GM19099 (cell line): ENCODE measurements around the gene TCHHL1.

Experiments
- POLR2A ChIP-seq: IDR thresholded peaks from 3 replicates; pipeline ENCODE4 v1.6.1; 2011; ENCODE audit warnings: low read depth; ENCODE audit not compliant: insufficient read length; ENCODE audit errors: extremely low read depth

The TCHHL1 gene

DNA sequence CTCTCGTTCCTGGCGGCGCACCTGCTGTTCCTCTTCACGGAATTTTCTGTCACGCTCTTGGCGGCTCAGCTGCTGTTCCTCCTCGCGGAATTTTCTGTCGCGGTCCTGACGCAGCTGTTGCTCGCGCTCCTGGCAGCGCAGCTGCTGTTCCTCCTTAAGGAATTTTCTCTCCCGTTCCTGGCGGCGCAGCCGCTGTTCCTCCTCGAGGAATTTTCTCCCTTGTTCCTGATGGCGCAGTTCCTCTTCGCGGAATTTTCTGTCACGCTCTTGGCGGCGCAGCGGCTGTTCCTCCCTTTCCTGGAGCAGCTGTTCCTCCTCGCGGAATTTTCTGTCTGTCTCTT, 20.0 kb upstream of the TCHHL1 start:
- no peak for TF ChIP-seq POLR2A

DNA sequence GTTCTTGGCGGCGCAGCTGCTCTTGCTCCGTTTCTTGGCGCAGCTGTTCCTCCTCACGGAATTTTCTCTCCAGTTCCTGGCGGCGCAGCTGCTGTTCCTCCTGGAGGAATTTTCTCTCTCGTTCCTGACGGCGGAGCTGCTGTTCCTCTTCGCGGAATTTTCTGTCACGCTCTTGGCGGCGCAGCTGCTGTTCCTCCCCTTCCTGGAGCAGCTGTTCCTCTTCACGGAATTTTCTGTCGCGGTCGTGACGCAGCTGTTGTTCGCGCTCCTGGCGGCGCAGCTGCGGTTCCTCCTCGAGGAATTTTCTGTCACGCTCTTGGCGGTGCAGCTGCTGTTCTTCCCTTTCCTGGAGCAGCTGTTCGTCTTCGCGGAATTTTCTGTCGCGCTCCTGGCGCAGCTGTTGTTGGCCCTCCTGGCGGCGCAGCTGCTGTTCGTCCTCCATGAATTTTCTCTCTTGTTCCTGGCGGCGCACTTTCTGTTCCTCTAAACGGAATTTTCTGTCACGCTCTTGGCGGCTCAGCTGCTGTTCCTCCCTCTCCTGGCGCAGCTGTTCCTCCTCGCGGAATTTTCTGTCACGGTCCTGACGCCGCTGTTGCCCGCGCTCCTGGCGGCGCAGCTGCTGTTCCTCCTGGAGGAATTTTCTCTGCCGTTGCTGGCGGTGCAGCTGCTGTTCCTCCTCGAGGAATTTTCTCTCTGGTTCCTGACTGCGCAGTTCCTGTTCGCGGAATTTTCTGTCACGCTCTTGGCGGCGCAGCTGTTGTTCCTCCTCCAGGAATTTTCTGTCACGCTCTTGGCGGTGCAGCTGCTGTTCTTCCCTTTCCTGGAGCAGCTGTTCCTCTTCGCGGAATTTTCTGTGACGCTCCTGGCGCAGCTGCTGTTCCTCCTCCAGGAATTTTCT, 19.4 kb upstream of the TCHHL1 start:
- no peak for TF ChIP-seq POLR2A

DNA sequence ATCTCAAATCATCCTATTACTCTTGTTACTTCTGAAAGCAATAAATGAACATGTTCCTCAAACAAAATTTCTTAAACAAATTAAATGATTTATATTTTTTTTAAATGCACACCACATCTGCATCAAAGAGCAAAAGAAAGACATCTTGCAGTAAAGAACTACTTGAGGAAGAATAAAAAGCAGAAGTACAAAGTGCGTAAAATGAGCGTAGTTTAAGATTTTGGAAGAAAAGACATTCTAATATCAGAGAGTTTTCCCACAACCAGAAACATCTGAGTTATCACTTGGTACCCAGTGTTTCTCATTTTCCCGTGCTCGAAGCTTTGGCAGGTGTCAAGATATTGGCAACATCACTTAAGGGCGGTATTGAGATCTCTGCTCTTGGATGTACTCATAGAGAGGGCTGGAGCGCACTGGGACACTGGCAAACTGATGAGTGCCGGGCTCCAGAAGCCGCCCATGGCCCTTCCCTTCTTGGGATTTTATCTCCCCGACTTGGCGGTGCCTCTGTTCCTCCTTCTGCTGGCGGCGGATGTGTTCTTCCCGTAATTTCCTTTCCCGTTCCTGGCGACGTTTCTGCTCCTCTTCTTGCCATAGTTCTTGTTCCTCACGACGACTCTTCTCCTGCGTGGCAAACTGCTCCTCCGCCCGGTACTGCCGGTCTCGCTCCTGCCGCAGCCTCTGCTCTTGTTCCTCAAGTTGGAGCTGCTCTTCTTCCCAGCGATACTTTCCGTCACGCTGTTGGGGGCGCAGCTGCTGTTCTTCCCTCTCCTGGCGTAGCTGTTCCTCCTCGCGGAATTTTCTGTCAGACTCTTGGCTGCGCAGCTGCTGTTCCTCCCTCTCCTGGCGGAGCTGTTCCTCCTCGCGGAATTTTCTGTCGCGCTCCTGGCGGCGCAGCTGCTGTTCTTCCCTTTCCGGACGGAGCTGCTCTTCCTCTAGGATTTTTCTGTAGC, 18.4 kb upstream of the TCHHL1 start:
- TF ChIP-seq POLR2A, result no peak

DNA sequence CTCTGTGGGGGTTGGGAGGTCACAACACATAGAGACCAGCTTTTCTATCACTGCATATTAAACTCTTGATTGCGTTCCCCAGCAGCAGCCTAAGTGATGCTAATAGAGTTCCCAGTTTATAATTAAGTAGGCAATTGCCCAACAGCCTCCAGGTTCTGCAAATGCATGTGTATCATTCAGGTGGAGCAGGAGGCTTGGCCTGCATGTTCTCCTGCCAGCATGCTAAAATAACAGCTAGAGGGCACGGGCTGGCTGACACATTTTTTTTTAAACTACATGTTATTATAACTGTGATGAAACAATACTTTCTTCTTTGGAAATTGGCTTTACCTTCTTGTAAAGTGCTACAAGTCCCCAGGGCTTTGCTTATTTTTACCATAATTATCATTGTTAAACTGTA, 16.0 kb upstream of the TCHHL1 start:
- no peak for TF ChIP-seq POLR2A

DNA sequence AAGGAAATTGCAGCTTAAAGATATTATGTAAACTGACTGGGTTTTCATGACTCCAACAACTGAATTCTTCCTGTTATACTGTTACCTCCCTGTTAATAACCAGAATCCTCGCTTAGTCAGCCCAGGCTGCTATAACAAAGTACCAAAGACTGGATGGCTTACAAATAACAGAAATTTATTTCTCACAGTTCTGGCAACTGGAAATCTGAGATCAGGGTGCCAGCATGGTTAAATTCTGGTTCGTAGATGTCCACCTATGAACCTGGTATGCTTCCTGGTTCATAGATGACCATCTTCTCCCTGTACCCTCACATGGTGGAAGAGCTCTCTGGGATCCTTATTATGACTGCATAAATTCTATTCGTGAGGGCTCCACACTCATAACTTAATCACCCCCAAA, 8.1 kb upstream of the TCHHL1 start:
- TF ChIP-seq POLR2A, result no peak

DNA sequence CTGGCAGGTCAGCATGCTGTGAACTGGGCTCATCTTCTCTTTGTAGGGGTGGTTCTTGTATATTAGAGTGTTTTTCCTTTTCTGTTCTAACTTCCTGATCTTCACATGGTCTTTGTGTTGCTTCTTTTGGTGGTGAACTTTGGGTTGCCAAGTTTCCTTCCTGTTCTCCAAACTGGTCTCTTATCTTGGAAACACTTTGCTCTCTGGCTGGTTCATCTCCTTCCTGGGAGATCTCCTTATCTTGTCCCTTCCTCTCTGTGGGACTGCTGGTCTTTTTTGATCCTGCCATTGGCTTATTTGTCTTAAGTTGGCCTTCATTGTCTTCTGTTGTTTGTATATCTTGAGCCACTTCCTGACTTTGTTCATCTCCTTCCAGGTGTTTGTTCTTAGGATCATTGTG, 2.1 kb downstream of the TCHHL1 start:
- no peak for TF ChIP-seq POLR2A

DNA sequence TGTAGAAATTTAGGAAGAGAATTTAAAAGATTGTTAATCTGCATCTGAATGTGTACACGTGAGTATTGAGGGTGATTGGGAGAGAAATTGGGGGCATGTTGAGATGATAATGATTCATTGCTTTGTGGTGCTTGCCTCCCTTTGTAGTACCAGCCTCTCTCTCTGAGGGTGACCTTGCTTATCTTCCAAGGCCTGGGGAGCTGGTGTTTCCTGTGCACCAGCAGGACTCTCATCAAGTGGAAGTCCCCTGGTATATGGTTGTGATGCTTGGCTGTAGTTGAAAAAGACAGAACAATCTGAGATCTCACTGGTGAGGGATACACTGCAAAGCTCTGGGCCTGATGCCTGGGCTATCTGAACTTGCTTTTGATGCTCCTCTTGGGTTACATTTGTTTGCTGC, 4.0 kb downstream of the TCHHL1 start:
- no peak for TF ChIP-seq POLR2A

DNA sequence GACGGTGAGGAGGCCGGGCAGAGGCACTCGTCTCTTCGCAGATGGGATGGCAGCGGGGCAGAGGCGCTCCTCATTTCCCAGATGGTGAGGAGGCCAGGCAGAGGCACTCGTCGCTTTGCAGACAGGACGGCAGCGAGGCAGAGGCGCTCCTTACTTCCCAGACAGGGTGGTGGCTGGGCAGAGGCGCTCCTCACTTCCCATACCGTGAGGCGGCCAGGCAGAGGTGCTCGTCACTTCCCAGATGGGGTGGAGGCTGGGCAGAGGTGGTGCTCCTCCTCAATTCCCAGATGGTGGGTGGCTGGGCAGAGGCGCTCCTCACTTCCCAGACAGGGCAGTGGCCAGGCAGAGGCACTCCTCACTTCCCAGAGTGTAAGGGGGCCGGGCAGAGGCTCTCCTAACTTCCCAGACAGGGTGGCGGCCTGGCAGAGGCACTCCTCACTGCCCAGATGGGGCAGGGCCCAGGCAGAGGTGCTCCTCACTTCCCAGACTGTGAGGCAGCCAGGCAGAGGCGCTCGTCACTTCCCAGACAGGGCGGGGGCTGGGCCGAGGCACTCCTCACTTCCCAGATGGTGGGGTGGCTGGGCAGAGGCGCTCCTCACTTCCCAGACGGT, 9.9 kb downstream of the TCHHL1 start:
- TF ChIP-seq POLR2A, result no peak

DNA sequence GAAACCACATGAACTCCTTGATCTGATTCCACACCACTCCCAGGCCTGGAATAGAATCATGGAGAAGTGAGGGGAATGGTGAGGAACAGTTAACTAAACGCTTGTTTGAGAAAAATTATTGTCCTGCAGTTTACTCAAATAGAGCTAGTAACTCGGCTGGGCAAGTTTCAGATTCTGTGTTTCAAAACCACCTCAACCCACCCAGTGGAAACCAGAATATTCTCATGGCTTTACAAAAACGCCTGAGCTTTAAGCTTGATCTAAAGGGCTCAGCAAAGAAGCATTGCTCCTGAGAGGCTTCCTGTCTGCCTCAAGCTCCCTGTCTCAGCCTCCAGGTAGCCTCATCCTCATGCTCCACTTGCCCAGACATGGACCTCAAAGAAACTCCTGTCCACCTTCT, 16.6 kb downstream of the TCHHL1 start:
- TF ChIP-seq POLR2A, result no peak

DNA sequence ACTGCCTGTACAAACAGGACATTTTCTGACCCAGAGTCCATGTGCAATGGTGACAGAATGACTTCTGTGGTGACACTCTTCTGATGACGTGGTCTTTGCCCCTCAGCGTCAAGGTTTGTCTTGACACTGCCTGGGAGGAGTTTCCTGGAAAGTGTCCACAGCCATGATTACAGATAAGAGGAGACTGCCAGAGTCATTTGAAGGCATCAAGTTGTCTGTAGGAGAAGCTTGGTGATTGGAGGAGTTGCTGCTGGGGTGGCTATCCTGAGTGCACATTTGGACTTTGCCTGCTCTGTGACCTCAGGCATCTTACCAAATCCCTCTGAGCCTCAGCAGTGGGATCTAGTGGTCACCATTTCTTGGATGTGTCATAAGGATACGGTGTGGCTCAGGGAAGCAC, 17.7 kb downstream of the TCHHL1 start:
- TF ChIP-seq POLR2A, result no peak

DNA sequence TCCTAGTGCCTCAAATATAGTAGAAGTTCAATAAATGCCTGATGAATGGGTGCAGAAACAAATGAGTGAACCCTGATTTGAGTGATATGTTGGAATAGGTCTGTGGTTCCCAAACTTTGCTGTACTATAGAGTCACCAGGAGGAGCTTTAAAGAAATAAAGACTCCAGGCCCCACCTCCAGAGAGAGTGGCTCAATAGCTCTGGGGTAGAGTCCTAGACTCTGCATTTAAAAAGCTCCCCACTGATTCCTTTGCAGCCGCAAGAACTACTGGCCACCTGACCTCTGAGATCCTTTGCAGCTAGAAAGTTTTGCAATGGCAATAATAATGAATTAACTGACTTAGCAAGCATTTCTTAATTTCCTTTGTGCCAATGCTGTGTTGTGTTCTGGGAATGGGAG, 20.9 kb downstream of the TCHHL1 start:
- no peak for TF ChIP-seq POLR2A

DNA sequence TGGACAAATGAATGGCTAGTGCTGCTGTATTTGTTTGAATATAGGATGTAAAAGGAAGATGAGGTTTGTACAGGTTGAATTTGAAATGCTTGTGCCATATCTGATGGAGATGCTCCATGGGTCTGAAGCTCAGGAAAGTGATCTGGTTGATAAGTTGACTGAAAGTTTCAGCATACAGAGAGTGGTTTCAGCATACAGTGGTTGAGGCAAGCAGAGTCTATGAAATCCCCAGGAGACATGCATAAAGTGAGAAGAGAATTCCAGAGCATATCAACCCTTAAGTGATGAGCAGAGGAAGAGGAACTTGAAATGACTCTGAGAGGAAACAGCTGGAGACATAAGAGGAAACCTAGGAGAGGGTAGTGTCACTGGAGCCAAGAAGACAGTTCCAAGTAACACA, 21.7 kb downstream of the TCHHL1 start:
- no peak for TF ChIP-seq POLR2A

DNA sequence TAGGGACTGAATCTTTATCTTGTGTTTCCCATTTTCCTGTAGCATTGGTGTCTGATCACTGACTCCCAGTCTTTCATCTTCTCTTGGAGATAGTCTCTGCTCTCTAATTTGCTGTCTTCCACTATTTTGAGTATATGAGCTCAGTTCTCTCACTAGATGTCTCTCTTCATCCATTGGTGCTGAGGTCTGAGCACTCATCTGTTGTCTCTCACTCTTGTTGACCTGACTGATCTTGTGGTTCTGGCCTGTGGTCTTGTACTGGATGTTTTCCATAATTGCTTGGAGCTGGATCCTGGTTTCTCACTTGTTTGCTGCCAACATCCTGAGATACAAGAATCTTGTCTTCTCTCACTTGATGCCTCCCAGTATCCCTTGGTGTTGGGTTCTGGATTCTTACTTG, 26.9 kb downstream of the TCHHL1 start:
- TF ChIP-seq POLR2A, result no peak

DNA sequence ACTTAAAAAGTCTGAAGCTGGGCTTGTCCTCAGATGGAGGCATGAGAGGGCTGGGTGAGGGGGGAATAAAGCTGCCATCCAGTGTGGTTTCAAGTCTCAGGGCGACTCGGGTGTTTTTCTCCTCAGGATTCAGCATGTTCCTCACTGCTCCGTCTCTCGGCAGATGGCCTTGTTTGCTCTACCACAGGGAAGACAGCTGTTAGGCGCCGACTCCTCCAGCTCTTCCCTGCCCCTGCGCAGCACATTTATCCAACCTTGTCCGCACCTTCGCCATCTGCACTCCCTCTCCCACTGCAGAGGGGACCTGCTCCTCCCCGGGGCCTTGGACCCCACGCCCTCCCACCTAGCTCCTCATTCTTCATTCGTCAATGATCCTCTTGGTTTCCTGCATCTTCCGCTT, 35.5 kb downstream of the TCHHL1 start:
- TF ChIP-seq POLR2A, result no peak

DNA sequence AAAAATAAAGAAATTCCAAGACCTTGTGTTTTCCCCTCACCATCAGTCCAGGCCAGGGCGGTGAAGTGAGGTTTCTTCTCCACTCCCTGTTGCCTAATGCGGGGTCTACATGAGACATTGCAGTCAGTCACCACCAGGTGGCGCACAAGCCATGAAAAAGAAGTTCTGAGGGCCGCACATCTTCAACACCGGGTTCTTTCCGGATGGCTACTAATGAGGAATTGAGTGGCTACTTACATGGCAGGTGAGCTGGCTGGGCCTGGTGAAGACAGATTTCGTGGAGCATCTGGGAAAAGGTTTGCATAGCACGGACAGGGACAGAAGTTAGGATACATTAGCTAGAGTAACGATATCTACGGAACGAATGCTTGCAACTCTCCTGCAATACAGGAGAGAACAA, 36.3 kb downstream of the TCHHL1 start:
- TF ChIP-seq POLR2A, result no peak
